ENCODE measurements around the gene ABHD8. TPM values are rescaled to one million over a fixed set of nuclear protein-coding genes. Genes with fewer than 3 reads are reported as not detected.

Gene ABHD8
- total and polyA plus RNA-seq, 2 of the 13 experiments (the other 11 are each of a cell fraction or from before 2014, with no cell fraction given): 6.3 to 7.2 TPM

DNA sequence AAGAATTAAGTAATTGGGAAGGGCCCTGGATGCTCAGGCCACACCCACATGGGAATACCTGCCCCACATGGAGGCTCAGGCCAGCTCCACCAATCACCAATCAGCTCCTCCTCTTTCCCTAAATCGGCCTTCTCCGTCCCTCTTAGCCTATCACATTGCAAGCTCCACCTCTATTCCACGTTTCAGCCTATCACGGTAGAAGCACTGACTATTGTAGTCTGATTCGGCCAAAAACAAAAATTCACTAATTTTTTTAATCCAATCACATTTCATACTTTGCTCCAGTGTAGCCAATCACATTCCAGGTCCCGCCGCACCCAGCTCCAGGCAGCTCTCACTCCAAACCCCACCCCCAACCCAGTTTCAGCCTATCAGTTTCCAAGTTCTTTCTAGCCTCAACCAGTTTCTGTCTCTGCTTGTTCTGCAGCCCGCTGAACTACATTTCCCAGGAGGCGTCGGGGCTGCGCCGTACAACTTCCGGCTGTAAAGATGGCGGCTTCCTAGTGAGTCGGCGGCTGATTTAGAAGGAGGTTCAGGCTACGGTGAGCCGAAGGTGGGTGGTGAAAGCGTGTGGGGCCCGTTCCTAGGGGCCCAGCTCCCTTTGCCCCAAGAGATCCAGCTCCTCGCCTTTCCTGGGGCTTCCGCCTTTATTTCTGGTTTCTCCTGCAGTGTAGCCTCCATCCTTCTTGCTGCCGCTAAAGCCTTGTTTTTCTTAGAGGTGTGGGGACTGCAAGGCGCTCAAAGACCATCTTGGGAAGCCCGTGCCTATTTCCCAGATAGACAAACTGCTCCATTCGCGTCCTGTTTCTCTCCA, 36.0 kb downstream of the ABHD8 start, which contains the start of gene BABAM1 (continued):
- TF ChIP-seq REXO4 (CRISPR knock-in tag; IDR thresholded peaks at IDR 0.05; ENCODE audit: borderline replicate concordance): no peak
- TF ChIP-seq, protein P1, sequence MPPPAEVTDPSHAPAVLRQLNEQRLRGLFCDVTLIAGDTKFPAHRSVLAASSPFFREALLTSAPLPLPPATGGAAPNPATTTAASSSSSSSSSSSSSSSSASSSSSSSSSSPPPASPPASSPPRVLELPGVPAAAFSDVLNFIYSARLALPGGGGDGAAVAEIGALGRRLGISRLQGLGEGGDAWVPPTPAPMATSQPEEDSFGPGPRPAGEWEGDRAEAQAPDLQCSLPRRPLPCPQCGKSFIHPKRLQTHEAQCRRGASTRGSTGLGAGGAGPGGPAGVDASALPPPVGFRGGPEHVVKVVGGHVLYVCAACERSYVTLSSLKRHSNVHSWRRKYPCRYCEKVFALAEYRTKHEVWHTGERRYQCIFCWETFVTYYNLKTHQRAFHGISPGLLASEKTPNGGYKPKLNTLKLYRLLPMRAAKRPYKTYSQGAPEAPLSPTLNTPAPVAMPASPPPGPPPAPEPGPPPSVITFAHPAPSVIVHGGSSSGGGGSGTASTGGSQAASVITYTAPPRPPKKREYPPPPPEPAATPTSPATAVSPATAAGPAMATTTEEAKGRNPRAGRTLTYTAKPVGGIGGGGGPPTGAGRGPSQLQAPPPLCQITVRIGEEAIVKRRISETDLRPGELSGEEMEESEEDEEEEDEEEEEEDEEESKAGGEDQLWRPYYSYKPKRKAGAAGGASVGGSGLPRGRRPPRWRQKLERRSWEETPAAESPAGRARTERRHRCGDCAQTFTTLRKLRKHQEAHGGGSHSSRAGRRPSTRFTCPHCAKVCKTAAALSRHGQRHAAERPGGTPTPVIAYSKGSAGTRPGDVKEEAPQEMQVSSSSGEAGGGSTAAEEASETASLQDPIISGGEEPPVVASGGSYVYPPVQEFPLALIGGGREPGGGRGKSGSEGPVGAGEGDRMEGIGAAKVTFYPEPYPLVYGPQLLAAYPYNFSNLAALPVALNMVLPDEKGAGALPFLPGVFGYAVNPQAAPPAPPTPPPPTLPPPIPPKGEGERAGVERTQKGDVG (CRISPR knock-in tag; IDR thresholded peaks at IDR 0.05; ENCODE audit: borderline replicate concordance): no peak
- TF ChIP-seq ZNF121 (CRISPR knock-in tag; IDR thresholded peaks at IDR 0.05): no peak
- TF ChIP-seq ZNF251 (CRISPR knock-in tag; IDR thresholded peaks at IDR 0.05): no peak
- TF ChIP-seq ZNF510 (CRISPR knock-in tag; IDR thresholded peaks at IDR 0.05; ENCODE audit: low read depth): peak; percentile 34; the same call in 1 of the 2 replicates
- TF ChIP-seq SAFB2 (CRISPR knock-in tag; IDR thresholded peaks at IDR 0.05; ENCODE audit: borderline replicate concordance, low read depth): no peak
- TF ChIP-seq ZNF891 (CRISPR knock-in tag; IDR thresholded peaks at IDR 0.05): 0 out of 2 replicates have a peak, but pooled peaks have one; percentile 32
- TF ChIP-seq, protein P2, sequence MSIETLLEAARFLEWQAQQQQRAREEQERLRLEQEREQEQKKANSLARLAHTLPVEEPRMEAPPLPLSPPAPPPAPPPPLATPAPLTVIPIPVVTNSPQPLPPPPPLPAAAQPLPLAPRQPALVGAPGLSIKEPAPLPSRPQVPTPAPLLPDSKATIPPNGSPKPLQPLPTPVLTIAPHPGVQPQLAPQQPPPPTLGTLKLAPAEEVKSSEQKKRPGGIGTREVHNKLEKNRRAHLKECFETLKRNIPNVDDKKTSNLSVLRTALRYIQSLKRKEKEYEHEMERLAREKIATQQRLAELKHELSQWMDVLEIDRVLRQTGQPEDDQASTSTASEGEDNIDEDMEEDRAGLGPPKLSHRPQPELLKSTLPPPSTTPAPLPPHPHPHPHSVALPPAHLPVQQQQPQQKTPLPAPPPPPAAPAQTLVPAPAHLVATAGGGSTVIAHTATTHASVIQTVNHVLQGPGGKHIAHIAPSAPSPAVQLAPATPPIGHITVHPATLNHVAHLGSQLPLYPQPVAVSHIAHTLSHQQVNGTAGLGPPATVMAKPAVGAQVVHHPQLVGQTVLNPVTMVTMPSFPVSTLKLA (IDR thresholded peaks at IDR 0.05): peak; percentile 32; the same call in 1 of the 2 replicates
- TF ChIP-seq SALL1 (CRISPR knock-in tag; IDR thresholded peaks at IDR 0.05): peak; percentile 41
- no peak for TF ChIP-seq ZNF20 (CRISPR knock-in tag; IDR thresholded peaks at IDR 0.05)
- TF ChIP-seq, protein P3, sequence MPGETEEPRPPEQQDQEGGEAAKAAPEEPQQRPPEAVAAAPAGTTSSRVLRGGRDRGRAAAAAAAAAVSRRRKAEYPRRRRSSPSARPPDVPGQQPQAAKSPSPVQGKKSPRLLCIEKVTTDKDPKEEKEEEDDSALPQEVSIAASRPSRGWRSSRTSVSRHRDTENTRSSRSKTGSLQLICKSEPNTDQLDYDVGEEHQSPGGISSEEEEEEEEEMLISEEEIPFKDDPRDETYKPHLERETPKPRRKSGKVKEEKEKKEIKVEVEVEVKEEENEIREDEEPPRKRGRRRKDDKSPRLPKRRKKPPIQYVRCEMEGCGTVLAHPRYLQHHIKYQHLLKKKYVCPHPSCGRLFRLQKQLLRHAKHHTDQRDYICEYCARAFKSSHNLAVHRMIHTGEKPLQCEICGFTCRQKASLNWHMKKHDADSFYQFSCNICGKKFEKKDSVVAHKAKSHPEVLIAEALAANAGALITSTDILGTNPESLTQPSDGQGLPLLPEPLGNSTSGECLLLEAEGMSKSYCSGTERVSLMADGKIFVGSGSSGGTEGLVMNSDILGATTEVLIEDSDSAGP (CRISPR knock-in tag; IDR thresholded peaks at IDR 0.05; ENCODE audit: borderline replicate concordance): peak; percentile 60; the same call in 1 of the 2 replicates
- TF ChIP-seq GATAD2A (CRISPR knock-in tag; IDR thresholded peaks at IDR 0.05): peak; percentile 41; the same call in 1 of the 2 replicates
- no peak for TF ChIP-seq TBX3 (IDR thresholded peaks at IDR 0.05; ENCODE audit: borderline replicate concordance)
- peak; percentile 96 for TF ChIP-seq ZNF143 (CRISPR knock-in tag; IDR thresholded peaks at IDR 0.05)
- TF ChIP-seq SAP130 (CRISPR knock-in tag; IDR thresholded peaks at IDR 0.05; ENCODE audit: low read depth): peak; percentile 84
- TF ChIP-seq ZSCAN31 (CRISPR knock-in tag; IDR thresholded peaks at IDR 0.05; ENCODE audit: low read depth): 0 out of 2 replicates have a peak, but pooled peaks have one; percentile 63
- TF ChIP-seq YY1 (IDR thresholded peaks at IDR 0.05; ENCODE audit: insufficient read depth, insufficient replicate concordance, low read depth, low read length): peak; percentile 98
- TF ChIP-seq, protein P4, sequence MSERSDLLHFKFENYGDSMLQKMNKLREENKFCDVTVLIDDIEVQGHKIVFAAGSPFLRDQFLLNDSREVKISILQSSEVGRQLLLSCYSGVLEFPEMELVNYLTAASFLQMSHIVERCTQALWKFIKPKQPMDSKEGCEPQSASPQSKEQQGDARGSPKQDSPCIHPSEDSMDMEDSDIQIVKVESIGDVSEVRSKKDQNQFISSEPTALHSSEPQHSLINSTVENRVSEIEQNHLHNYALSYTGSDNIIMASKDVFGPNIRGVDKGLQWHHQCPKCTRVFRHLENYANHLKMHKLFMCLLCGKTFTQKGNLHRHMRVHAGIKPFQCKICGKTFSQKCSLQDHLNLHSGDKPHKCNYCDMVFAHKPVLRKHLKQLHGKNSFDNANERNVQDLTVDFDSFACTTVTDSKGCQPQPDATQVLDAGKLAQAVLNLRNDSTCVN (CRISPR knock-in tag; IDR thresholded peaks at IDR 0.05; ENCODE audit: borderline replicate concordance): 0 out of 2 replicates have a peak, but pooled peaks have one; percentile 46
- TF ChIP-seq, protein P5, sequence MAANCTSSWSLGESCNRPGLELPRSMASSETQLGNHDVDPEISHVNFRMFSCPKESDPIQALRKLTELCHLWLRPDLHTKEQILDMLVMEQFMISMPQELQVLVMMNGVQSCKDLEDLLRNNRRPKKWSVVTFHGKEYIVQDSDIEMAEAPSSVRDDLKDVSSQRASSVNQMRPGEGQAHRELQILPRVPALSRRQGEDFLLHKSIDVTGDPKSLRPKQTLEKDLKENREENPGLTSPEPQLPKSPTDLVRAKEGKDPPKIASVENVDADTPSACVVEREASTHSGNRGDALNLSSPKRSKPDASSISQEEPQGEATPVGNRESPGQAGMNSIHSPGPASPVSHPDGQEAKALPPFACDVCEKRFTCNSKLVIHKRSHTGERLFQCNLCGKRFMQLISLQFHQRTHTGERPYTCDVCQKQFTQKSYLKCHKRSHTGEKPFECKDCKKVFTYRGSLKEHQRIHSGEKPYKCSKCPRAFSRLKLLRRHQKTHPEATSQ (CRISPR knock-in tag; IDR thresholded peaks at IDR 0.05; ENCODE audit: borderline replicate concordance): no peak
